GM23338 (cell line): Measurements from ENCODE around the gene FAM78B.

Experiments used
- CTCF ChIP-seq, 2 experiments: fragments of 200-600 bp in 1 of 2; sonication (generic) in 1 of 2; conservative IDR thresholded peaks; 2 replicates each; pipeline versions ENCODE4 v1.5.1 to v1.6.1; 2016 to 2017; ENCODE audit warnings: antibody characterized with exemption in 2 of 2, low read depth in 2 of 2, mild to moderate bottlenecking in 2 of 2, moderate library complexity in 1 of 2
- EZH2 ChIP-seq: fragments of 200-600 bp; sonication (generic); IDR thresholded peaks from one replicate; pipeline ENCODE4 v1.8.0; 2017; ENCODE audit warnings: antibody characterized with exemption, mild to moderate bottlenecking, low read depth; ENCODE audit not compliant: unreplicated experiment
- EZH2phosphoT487 ChIP-seq: fragments of 200-600 bp; sonication (generic); IDR thresholded peaks from one replicate; pipeline ENCODE4 v1.8.1; 2018; ENCODE audit warnings: antibody characterized with exemption; ENCODE audit not compliant: unreplicated experiment
- JUNB ChIP-seq: IDR thresholded peaks from one replicate; pipeline ENCODE4 v1.6.1; 2016; ENCODE audit warnings: antibody characterized with exemption; ENCODE audit not compliant: unreplicated experiment
- ZNF114 ChIP-seq: fragments of 250-450 bp; sonication (Bioruptor Pico); IDR thresholded peaks from 2 replicates; pipeline ENCODE4 v1.5.0; 2020; ENCODE audit warnings: mild to moderate bottlenecking, moderate library complexity
- ZNF462 ChIP-seq: fragments of 250-450 bp; sonication (Bioruptor Pico); IDR thresholded peaks from 2 replicates; pipeline ENCODE4 v1.5.0; 2020; ENCODE audit warnings: mild to moderate bottlenecking, moderate library complexity
- TF ChIP-seq, protein P1 (sequence below): IDR thresholded peaks from one replicate; pipeline ENCODE4 v1.6.1; 2018; ENCODE audit warnings: antibody characterized with exemption; ENCODE audit not compliant: unreplicated experiment

DNA sequence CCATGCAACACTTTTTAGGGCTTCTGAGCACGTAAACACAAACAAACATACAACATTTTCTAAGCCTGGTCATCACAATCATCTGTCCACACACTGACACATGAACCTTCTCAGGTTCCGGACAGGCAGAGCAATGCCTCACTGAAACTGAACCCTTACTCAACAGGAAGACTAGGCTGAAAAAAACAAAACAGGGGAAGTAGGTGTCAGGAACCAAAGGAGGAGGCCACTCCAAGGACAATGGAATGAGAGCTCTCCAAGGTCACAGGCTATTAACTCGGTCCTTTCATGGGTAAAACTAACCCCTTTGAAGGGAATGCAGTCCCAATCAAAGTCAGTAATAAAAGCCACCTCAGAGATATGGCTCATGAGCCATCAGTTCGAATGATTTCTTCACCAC, 76.6 kb downstream of the FAM78B start:
- no peak for TF ChIP-seq EZH2
- no peak for TF ChIP-seq CTCF (conservative IDR thresholded peaks at IDR 0.05; ENCODE audit: low read depth in 2 of 2)
- TF ChIP-seq EZH2phosphoT487, result no peak
- TF ChIP-seq, protein P1, sequence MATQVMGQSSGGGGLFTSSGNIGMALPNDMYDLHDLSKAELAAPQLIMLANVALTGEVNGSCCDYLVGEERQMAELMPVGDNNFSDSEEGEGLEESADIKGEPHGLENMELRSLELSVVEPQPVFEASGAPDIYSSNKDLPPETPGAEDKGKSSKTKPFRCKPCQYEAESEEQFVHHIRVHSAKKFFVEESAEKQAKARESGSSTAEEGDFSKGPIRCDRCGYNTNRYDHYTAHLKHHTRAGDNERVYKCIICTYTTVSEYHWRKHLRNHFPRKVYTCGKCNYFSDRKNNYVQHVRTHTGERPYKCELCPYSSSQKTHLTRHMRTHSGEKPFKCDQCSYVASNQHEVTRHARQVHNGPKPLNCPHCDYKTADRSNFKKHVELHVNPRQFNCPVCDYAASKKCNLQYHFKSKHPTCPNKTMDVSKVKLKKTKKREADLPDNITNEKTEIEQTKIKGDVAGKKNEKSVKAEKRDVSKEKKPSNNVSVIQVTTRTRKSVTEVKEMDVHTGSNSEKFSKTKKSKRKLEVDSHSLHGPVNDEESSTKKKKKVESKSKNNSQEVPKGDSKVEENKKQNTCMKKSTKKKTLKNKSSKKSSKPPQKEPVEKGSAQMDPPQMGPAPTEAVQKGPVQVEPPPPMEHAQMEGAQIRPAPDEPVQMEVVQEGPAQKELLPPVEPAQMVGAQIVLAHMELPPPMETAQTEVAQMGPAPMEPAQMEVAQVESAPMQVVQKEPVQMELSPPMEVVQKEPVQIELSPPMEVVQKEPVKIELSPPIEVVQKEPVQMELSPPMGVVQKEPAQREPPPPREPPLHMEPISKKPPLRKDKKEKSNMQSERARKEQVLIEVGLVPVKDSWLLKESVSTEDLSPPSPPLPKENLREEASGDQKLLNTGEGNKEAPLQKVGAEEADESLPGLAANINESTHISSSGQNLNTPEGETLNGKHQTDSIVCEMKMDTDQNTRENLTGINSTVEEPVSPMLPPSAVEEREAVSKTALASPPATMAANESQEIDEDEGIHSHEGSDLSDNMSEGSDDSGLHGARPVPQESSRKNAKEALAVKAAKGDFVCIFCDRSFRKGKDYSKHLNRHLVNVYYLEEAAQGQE, result no peak
- no peak for TF ChIP-seq JUNB
- TF ChIP-seq ZNF114, result no peak
- 0 out of 2 replicates have a peak, but pooled peaks have one; percentile 38 for TF ChIP-seq ZNF462 (CRISPR knock-in tag)
